Putamen (tissue), 1 donor: ENCODE data around the gene PDGFB.

Experiments
- DNase-seq: peaks from one replicate; pipeline ENCODE4 v3.0.0-alpha.2; 2016; ENCODE audit warnings: low spot score

Gene PDGFB

GRCh38 chr22:39277142-39277607 lies 32.4 kb upstream of the PDGFB start:
- no peak for DNase-seq

DNA sequence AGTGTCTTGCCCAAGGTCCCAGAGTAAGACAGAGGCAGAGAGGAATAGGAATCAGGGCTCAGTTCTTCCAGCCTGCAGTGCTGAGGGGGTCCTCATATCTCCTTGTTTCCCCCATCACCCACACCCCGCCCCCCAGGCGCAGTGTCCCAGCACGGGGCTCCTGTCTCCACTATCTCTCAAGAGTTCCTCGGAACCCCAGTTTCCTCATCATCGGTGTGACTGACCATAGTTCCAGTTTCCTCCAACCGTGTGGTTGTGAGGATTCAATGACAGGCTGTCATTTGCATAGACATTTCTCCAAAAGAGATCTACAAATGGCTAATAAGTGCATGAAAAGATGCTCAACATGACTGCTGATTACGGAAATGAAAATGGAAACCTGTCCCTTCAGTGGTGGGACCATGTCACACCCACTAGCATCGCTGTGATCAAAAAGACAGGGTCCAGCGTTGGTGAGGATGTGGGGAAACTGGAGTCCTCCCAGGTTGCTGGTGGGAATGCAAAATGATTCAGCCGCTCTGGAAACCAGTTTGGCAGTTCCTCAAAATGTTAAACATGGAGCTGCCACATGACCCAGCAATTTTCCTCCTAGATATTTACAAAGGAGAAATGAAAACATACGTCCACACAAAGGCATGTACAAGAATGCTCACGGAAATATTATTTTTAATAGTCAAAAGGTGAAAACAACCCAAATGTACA lies 31.8 kb upstream of the PDGFB start:
- no peak for DNase-seq

- DNase-seq = no peak
These were observed 31.1 kb upstream of the PDGFB start for GRCh38 chr22:39275814-39276439.

GRCh38 chr22:39273950-39274887 lies 29.4 kb upstream of the PDGFB start:
- DNase-seq = no peak

DNA sequence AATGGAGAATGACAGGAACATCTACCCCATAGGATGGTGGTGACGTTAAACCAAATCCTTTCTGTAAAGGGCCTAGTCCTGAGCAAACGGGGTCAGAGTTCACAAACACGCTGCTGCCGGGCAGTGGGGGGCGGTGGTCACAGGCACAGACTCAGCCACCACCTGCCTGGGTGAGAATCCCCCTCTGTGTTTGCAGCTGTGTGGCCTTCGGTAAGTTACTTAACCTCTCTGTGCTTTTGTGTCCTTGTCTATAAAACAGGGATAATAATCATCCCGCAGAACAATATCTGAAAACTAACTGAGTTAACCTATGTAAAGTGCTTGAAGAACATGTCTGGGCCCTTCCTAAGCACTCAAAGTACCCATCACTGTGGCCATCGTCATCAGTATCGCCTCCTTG lies 26.0 kb upstream of the PDGFB start:
- DNase-seq = no peak

GRCh38 chr22:39270280-39270679 lies 25.5 kb upstream of the PDGFB start:
- no peak for DNase-seq

DNA sequence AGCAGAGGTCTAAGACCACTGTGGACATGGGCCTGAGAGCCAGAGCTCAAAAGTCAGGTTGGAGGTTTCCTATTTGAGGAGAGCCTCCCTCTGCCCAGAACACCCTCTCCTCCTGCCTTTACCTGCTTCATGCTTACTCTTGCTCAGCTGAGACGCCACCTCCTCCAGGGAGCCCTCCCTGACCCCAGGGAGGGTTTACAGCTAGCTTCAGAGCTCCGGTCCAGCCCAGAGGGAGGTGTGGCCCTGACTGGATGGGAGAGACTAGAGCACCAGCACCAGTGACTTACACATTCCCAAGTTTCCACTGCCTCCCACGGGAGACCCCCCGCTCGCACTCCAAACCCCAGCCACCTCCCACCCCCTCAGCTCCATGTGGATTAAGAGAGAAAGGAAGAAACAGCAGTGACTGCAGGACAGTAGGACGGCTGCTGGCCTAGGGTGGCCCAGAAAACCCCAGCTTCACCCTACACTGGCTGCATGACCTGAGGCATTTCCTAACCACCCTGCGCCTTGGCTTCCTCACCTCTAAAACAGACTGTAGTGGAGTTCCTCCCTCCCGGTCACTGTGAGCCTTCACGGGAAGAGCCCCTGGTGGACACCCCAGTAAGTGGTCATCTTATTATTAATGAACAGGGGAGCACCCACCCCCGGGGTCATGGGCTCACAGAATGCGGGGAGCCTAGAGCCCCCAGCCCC lies 24.5 kb upstream of the PDGFB start:
- no peak for DNase-seq

- no peak for DNase-seq
These were observed 23.9 kb upstream of the PDGFB start for GRCh38 chr22:39268645-39269044.

- no peak for DNase-seq
These were observed 23.2 kb upstream of the PDGFB start for GRCh38 chr22:39267974-39268373.

- no peak for DNase-seq
These were observed 21.7 kb upstream of the PDGFB start for GRCh38 chr22:39266398-39267030.

DNA sequence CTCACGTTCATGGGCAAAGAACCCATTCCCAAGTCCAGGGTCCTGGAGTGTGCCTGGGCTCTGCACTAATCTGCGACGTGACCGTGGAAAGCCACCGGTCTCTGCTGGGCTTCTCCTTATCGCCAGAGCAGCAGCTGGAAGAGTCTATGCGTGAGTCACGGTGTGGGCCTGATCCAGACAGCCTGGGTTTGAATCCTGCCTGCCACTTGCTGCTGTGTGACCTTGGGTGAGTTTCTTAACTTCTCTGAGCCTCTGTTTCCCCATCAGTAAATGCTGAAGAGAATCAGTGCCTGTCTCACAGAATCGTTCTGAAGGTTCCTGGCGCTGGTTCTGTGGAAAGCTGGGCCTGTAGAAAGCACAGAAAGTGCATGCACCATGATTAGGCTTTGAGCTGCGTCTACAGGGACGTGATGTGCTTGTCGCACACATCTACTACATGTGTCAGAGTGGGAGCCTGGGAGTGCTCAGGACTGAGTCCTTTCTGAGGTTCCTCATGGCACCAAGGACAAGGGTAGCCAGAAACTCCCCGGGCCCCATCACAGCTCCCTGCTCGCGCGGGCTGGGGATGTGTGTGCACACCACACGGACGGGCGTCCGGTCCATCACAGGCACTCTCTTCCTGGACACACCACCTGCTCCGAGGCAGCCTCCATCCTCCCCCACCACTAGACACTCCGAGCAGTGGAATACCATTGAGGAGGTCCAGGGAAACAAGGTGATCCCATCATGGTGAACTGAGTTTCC lies 20.5 kb upstream of the PDGFB start:
- no peak for DNase-seq

GRCh38 chr22:39264349-39265038 lies 19.7 kb upstream of the PDGFB start:
- no peak for DNase-seq

DNA sequence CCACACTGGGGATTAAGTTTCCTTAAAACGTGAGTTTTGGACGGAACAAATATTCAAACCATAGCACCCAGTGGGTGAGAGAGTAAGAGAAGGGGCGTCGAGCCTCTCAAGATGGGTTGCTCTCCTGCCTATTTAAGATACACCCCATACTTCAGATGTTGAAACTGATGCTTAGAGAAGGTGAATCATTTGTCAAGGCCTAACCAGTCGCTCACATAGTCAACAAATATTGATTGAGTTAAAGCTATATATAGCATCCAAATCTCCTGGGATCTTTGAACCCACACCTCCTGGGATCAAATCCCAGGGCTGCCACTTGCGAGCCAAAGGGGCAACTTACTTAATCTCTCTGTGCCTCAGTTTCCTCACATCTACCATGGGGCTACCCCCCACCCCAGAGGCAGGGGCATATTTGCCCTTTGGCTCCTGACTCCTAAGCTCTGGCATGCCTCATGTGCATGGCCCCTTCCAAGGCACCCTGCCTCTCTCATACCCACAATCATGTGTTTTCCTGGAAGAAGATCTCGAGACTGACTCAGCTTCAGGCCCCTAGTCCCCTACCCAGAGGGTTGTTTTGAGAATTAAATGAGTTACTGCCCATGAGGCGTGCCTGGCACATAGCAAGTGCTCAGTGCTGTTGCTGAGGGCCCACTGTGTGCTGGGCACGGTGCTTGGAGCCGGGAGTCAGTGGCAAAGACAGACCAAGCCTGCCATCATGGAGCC lies 19.0 kb upstream of the PDGFB start:
- DNase-seq = no peak

DNA sequence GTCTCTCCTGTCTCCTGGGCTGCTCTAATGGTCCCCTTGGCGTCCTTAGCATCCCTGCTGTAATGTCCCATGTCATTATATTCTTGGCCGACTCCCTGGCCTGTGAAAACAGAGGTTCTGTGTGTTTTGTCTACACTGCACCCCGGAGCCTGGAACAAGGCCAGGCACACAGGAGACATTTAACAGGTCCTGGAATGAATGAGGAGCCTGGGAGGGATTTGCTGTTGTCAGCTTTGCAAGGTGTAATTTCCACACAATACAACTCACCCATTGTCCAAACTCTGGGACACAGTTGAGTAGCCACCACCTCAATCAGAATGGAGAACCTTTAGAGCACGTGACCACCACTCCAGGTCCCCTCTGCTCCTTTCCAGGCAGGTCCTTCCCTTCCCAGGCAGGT lies 14.9 kb upstream of the PDGFB start:
- no peak for DNase-seq

DNA sequence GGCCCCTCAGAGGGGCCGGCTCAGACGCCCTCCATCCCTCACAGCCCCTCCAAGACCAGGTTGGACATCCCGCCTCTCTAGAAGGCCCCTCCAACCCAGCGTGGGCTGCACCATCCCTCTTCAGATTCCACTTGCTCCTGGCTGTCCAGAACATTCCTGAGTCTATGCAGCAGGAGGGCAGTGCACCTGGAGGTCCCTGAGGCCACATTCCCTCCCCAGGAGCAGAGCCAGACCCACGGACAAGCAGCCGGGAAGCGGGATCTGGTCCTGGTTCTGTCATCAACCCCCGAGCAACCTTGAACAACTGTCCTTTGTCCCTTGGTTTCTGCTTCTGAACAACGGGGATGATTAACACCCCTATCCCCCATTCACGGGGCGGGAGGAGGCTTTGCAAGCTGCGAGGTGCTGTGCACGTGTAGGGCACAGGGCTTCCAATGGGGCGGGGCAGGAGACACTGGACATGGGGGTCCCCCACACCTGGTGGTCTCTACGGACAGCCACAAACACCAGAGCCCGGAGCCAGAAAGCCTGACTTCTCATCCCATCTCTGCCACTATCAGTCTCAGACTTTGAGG lies 13.2 kb upstream of the PDGFB start:
- DNase-seq = no peak

DNA sequence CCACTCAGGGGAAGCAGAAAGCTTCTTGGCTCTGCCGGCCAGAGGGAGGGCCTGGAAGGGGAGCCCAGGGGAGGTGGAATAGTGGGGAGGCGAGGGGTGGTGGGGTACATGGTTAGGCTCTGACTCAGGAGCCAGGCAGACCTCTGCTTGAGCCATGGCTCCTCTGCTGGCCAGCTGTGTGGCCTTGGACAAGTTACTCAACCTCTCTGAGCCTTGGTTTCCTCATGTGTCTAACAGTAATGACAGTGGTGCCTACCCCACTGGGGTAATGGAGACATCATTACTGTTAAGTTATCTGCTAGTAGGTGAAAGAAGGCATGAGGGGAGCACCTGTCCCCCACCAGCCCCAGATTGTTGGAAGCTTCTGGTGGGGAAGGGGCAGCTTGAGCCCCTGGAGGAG lies 12.2 kb upstream of the PDGFB start:
- DNase-seq = no peak

GRCh38 chr22:39256186-39256552 lies 11.4 kb upstream of the PDGFB start:
- no peak for DNase-seq

GRCh38 chr22:39255449-39256185 lies 10.8 kb upstream of the PDGFB start:
- DNase-seq = no peak
